NCI-H2107 treated with DMSO at 0.1 percent for 48 hours (cell line): ENCODE results near the gene SLC38A9.

Experiments used
- DNase-seq: peaks from one replicate; lab custom pipeline; 2025; ENCODE audit not compliant: unreplicated experiment; lab: John Stamatoyannopoulos, UW

SLC38A9 gene

GRCh38 chr5:55665065-55665464 lies 47.1 kb downstream of the SLC38A9 start:
- no peak for DNase-seq

GRCh38 chr5:55657443-55657842 lies 54.7 kb downstream of the SLC38A9 start:
- no peak for DNase-seq

- no peak for DNase-seq
These were observed 61.7 kb downstream of the SLC38A9 start for GRCh38 chr5:55650386-55650785.

GRCh38 chr5:55649963-55650362 lies 62.2 kb downstream of the SLC38A9 start:
- DNase-seq, result no peak

- no peak for DNase-seq
These were observed 66.8 kb downstream of the SLC38A9 start for GRCh38 chr5:55645304-55645703.

- DNase-seq, result no peak
These were observed 73.7 kb downstream of the SLC38A9 start for GRCh38 chr5:55638455-55638854.

GRCh38 chr5:55638051-55638450 lies 74.1 kb downstream of the SLC38A9 start:
- DNase-seq, result no peak

- DNase-seq, result no peak
These were observed 75.4 kb downstream of the SLC38A9 start for GRCh38 chr5:55636683-55637082.

GRCh38 chr5:55636177-55636576 lies 75.9 kb downstream of the SLC38A9 start:
- DNase-seq, result no peak

- no peak for DNase-seq
These were observed 77.3 kb downstream of the SLC38A9 start for GRCh38 chr5:55634866-55635265.

GRCh38 chr5:55634209-55634805 lies 77.8 kb downstream of the SLC38A9 start:
- no peak for DNase-seq

GRCh38 chr5:55633574-55634208 lies 78.4 kb downstream of the SLC38A9 start:
- DNase-seq, result no peak

GRCh38 chr5:55629815-55630214 lies 82.3 kb downstream of the SLC38A9 start:
- no peak for DNase-seq

- DNase-seq, result no peak
These were observed 85.3 kb downstream of the SLC38A9 start for GRCh38 chr5:55626790-55627189.

- no peak for DNase-seq
These were observed 86.2 kb downstream of the SLC38A9 start for GRCh38 chr5:55625913-55626312.

GRCh38 chr5:55625589-55625909 lies 86.6 kb downstream of the SLC38A9 start:
- no peak for DNase-seq

GRCh38 chr5:55624841-55625588 lies 87.1 kb downstream of the SLC38A9 start:
- no peak for DNase-seq

GRCh38 chr5:55623789-55624188 lies 88.3 kb downstream of the SLC38A9 start:
- DNase-seq, result no peak

- no peak for DNase-seq
These were observed 89.7 kb downstream of the SLC38A9 start for GRCh38 chr5:55622460-55622859.

- no peak for DNase-seq
These were observed 90.9 kb downstream of the SLC38A9 start for GRCh38 chr5:55621229-55621628.

- DNase-seq, result no peak
These were observed 91.4 kb downstream of the SLC38A9 start for GRCh38 chr5:55620766-55621160.

GRCh38 chr5:55620009-55620765 lies 91.9 kb downstream of the SLC38A9 start:
- DNase-seq, result no peak
